ENCODE measurements around the gene IGF1R.

The IGF1R gene

DNA sequence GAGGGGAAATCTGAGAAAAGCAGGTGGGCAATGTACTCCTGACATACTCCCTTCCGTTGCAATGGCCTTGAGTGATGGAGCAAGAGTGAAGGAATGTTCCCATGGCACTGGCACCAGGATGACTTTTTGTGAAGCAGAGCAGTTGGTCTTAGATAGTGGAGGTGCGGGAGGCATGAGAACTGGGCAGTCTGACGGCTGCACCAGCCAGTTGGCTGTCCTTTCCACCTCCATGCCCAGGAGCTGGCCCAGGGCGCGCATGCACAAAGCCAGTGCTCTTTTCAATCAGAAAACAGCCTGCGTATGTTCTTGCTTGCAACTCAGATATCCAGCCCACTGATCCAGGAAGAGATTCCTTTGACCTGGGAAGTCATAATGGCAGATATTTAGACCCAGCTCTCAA is 222.4 kb downstream of the IGF1R start:
- DNase-seq: no peak

GRCh38 chr15:98872774-98873173 is 224.4 kb downstream of the IGF1R start:
- no peak for DNase-seq

DNA sequence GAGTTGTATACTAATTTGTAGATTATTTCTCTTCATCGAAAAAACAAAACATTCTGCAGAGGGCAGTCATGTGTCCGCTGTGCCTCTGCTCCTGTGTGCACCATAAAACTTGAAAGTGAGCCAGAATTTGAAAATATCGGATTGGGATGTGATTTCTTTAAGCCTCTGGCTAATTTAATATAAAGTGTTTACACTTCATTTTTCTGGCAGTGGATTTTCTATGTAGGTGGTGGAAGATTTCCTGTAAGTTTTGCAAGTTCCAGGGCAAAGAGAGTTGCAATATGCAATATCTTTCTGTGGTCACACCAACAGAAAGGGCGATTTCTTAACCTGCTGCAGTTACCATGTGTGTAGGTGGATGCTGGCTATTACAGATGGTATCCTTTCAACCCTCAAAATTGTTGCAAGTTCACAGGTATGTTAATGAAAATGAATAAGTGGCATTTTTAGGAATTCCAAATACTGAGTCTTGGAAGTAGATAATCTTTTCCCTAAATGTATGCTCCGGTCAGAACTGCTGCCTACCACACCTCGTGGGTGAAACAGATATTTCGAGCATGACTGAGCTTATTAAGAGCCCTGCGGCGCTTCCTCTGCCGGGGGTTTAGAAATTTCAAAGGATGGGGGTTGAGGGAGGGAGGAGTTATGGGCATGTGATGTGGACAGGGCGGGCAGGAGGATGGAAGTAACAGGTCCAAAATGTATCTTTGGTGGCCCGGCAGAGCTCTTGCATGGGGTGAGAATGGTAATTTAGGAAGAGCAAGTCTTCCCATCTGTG is 225.3 kb downstream of the IGF1R start:
- DNase-seq: peak in 1 of 2 donors; percentile 26

DNA sequence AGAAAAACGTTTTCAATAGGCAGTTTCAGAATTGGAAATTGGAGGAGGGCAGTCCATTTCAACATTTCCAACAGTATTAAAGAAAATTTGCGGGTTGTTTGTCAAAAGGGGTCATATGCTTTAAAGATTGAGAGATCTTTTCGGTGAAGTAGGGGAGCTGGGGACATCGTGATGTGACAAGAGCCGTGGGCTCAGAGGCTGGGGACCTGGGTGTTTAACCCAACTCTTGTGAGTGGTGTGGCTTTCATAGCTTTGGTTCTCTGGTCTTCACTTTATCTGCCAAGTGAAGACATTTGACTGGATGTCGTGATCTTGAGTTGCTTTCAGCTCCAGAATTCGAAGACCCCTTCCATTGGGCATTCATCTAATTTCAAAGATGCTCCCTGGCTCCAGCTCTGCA is 226.0 kb downstream of the IGF1R start:
- no peak for DNase-seq

DNA sequence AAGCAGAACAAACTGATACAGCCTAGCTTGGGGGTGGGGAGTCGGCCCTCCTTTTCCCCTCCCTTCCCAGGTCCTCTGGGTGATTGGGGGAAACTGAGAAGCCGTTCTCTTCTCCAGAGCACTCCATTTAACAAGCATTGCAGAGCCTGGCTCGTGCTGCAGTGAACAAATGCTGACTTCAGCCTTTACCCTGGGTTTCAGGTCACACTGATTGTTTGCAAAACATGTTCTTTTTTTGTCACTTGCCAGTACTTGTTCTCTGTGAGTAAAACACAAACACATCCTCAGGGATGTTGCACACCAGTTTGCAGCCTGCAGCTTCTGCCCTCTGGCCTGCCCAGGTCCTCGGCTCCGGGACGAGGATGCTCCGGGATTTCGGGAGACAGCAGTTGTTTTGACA is 226.4 kb downstream of the IGF1R start:
- no peak for DNase-seq

- no peak for DNase-seq
Measured at GRCh38 chr15:98875309-98875708, 227.0 kb downstream of the IGF1R start.

DNA sequence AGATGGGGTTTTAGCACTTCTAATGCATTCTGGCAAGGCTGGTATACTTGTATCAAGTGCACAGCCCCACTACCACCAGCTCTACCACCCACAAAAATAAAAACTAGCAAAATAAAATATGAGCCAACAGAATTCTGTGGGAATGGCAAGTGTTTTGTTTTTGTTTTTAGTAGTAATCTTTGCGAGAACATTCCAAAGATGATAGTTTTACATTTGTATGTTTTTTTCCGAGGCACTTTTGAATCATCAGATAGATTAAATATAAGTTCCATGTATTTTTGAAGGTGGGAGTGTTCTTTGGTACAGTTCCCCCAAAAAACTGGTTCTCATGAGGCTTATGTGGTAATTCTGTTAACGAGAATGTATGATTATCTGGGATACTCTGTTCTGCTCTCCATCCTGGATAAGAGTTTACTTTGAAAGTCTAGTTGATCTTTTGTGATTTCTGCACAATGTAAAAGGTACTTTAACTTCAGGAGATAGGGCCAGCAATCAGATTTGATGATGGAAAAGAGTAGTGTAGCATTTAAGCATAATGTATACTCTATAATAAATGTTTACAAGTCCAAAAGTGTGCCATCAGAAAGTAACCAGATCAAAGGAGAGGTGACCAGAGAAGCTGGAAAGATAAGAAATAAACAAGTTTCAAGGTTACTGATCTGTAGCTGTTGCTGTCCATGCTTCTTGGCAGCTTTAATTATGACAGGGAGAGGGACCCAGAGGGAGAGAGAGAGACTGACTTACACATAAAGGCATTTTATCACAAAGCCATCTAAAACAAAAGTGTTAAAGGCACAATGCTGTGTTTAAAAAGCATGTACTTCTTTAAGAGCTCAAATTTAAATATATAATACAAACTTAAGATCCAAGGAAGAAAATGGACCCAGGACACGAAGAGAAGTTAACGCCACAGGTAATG is 228.4 kb downstream of the IGF1R start:
- no peak for DNase-seq

DNA sequence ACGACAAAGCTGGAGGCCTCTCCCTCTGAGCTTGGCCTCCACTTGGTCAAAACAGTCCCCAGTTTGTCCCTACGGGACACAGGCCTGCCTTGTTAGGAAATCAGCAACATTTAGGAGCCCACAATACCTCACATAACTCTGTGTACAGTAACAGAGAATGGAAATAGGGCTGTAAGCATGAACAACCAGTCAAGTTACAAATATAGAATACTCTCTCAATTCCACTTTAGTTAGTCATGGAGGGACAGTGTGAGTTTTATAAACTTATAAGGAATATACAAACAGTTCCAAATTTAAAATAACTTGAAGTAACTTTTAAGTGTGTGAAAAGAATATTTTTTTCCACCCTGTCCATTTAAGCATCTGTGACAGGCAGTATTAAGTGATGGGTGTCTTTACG is 229.8 kb downstream of the IGF1R start:
- no peak for DNase-seq

- no peak for DNase-seq
Measured at GRCh38 chr15:98878862-98879261, 230.5 kb downstream of the IGF1R start.

DNA sequence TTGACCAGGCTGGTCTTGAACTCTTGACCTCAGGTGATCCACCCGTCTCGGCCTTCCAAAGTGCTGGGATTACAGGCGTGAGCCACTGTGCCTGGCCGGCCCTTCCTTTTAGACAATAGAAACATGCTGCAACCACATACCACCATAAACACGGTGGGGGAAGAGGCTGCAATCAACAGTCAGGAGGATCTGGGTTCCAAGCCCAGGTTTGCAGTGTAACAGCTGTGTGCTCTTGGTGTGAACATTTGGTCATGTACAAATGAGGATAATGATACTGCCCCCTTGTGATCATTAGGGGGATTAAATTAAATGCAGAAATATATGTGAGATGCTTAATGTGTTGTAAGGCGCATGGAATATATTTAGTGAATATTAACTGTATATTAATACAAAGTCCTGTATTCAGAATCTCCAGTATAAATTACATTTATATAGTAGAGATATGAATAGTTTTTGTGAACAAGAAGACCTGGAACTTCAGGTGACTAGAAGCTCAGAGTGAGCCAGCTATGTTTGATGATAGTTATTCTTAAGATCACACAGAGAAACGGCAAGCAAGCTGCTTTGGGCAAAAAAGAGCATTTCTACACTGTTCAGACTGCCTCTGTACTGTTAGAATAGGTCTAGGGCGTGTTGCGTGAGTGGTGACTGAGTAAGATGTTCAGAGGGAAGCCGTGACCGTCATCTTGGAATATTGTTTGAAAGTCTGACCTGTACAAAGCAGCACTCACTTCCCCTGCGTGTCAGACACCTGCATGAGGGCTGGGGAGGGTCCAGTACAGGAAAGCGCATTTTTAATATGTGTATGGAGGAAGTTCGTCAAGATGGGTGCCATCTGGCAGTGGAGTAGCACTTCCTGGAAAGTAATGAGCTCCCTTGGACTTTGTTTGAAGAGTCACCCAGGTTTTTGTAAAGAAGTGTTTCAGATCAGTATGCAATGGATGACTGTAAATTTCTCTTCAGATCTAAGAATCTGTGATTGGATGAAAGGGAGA is 233.5 kb downstream of the IGF1R start:
- peak in 1 of 2 donors; percentile 60 for DNase-seq

DNA sequence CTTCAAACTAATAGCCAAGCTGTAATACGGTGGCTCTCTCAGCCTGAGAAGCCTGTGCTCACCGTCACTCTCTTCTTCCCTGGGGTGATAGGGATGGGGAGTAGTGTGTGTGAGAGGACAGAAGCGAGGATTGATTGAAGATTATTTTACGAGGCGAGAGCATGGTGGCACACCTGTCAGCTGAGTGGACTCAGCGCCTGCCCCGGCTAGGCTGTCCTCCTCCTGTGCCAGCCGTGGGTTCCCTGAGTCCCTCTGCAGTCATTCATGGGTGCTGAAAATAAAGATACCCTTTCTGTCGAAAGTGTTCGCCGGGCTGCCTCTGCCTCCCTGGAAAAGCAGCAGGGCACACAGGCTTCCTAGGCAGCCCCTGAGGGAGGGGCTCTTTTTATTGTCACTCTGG is 235.1 kb downstream of the IGF1R start:
- DNase-seq: no peak

GRCh38 chr15:98884894-98885293 is 236.6 kb downstream of the IGF1R start:
- no peak for DNase-seq

DNA sequence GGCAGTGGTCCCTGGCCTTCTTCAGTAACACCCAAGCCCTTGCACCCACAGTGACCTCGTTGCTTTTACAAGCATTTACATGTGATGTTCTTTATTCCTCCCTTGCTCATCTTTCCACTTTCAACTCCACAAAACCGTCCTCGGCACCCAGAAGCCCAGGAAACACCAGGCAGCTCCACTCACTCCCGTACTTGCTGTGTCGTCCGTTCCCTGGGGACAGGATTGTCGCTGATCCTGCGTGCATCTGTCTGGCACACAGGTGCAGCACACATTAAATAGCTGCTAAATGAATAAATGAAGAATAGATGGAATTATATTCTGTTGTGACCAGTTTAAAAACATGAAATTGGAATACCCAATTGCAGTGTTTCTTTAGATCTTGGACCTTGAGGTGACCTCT is 239.6 kb downstream of the IGF1R start:
- DNase-seq: no peak

DNA sequence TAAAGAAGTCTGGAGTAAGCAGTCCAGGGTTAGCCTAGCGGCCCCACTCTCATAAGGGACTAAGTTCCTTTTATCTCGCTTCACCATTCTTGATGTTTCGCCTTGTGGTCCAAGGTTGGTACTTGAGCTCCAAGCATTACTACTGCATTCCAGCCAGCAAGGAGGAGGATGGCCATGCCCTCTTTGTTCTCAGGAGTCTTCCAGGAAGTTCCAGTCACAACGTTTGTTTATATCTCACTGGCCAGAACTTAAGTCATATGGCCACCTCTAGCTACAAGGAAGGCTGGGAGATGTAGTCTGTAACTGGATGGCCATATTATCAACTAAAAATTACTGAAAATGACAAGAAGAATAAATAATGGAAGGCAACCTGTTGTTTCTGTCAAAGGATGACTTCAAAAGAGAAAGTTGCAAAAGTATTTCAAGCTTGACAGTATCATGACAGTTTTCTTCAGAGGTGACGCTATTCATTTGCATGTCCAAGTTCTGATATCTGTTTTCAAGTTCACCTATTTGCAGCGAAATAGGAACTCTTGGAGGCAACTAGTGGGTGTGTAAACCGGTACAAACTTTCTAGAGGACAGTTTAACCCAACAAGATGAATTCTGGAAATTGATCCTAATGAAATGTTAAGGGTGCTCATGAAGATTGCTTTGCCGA is 240.6 kb downstream of the IGF1R start:
- no peak for DNase-seq

DNA sequence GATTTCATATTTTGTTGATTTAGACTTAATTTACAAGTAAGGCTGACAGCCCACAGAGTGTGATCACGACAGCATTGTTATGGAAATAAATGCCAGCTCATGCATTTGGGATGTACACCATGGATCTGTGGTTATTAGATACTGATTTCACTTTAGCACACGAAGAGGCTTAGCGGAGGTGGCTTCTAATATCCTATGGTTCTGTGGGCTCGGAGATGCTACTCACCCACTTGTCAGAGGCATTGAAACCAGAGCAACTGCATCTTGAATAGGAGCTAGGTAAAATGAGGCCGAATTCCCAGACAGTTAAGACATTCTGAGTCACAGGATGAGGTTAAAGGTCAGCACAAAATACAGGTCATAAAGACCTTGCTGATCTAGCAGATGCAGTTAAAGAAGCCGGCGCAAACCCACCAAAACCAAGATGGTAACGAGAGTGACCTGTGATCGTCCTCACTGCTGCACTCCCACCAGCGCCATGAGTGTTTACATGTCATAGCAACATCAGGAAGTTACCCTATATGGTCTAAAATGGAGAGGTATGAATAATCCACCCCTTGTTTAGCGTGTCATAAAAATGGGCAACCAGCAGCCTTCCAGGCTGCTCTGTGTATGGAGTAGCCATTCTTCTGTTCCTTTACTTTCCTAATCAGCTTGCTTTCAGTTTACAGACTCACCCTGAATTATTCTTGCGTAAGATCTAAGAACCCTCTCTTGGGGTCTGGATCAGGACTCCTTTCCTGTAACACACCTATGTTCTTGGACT is 241.8 kb downstream of the IGF1R start:
- no peak for DNase-seq

- no peak for DNase-seq
Measured at GRCh38 chr15:98891301-98891700, 243.0 kb downstream of the IGF1R start.

GRCh38 chr15:98893401-98893800 is 245.1 kb downstream of the IGF1R start:
- no peak for DNase-seq

DNA sequence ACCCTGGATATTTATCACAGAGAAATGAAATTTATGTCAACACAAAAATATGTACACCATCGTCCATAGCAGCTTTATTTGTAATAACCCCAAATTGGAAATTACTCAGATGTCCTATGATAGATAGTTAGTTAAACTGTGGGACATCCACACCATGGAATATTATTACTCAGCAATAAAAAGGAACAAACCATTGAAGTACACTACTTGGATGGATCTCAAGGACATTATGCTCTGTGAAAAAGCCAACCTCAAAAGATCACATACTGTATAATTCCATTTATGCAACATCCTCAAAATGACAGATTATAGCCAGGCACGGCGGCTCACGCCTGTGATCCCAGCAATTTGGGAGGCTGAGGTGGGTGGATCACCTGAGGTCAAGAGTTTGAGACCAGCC is 246.0 kb downstream of the IGF1R start:
- no peak for DNase-seq

DNA sequence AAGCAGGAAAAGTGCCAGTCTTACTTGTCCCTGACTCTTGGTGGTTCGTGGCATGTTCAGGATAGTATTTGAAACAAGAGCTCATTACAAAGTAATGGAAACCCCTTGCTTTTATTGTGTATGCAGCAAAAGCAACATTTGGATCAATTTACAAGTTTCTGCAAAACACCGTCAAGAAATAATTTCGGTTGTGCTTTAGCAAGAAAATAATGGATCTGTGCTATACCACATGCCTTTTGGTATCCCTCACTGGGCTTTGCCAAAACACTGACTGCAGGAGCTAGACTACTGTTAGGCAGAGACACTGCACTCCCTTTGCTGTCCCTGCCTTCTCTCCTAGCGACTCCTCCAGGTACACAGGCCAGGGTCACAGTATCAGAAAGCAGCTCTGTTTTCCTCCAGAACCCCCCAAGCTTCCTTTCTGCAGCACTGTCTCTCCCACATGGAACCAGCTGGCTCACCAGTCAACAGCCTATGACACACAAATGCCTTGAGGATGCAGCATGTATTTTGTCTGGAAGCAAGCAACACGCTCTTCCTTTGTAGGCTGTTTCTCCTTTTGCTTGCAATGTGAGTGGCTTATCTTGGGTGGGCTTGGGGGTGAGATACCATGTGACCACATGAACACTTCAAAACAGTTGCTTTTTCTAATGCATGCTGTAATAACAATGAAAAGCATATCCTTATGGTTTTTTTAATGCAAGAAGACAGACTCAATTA is 247.8 kb downstream of the IGF1R start:
- no peak for DNase-seq

- DNase-seq: no peak
Measured at GRCh38 chr15:98896802-98897732, 248.7 kb downstream of the IGF1R start.
